ENCODE data around the gene UQCRFS1.

The UQCRFS1 gene

GRCh38 chr19:29188289-29189032, 24.5 kb downstream of the UQCRFS1 start:
- TF ChIP-seq CTCF (conservative IDR thresholded peaks at IDR 0.05; ENCODE audit: low read depth, low read length): no peak
- DNase-seq (ENCODE audit: low read depth): no peak
- H3K4me3 ChIP-seq (ENCODE audit: low read depth, low read length): no peak overlapping the region

GRCh38 chr19:29187676-29188075, 25.3 kb downstream of the UQCRFS1 start:
- no peak for TF ChIP-seq CTCF (conservative IDR thresholded peaks at IDR 0.05; ENCODE audit: low read depth, low read length)
- H3K4me3 ChIP-seq (ENCODE audit: low read depth, low read length): no peak overlapping the region
- no peak for DNase-seq (ENCODE audit: low read depth)

GRCh38 chr19:29185427-29185826, 27.5 kb downstream of the UQCRFS1 start:
- no peak for TF ChIP-seq CTCF (conservative IDR thresholded peaks at IDR 0.05; ENCODE audit: low read depth, low read length)
- DNase-seq (ENCODE audit: low read depth): no peak
- no peak overlapping the region for H3K4me3 ChIP-seq (ENCODE audit: low read depth, low read length)

- TF ChIP-seq CTCF (conservative IDR thresholded peaks at IDR 0.05; ENCODE audit: low read depth, low read length): no peak
- DNase-seq (ENCODE audit: low read depth): peak; percentile 1
- H3K4me3 ChIP-seq (ENCODE audit: low read depth, low read length): no peak overlapping the region
Measured at GRCh38 chr19:29176981-29177754, 35.8 kb downstream of the UQCRFS1 start.

GRCh38 chr19:29173896-29174295, 39.1 kb downstream of the UQCRFS1 start:
- no peak for DNase-seq (ENCODE audit: low read depth)
- TF ChIP-seq CTCF (conservative IDR thresholded peaks at IDR 0.05; ENCODE audit: low read depth, low read length): no peak
- no peak overlapping the region for H3K4me3 ChIP-seq (ENCODE audit: low read depth, low read length)

GRCh38 chr19:29172302-29172701, 40.6 kb downstream of the UQCRFS1 start:
- TF ChIP-seq CTCF (conservative IDR thresholded peaks at IDR 0.05; ENCODE audit: low read depth, low read length): no peak
- DNase-seq (ENCODE audit: low read depth): no peak
- H3K4me3 ChIP-seq (ENCODE audit: low read depth, low read length): no peak overlapping the region

Measured in choroid plexus epithelial cell (primary cell).